Right lobe of liver (tissue), 6 donors: ENCODE data around the gene ZNF607. TPM values are rescaled to one million over a fixed set of nuclear protein-coding genes. Genes with fewer than 3 reads are reported as not detected.

ENCODE experiments used
- ATAC-seq, 4 donors: fragments of 200-7000 bp; cut with Tn5 transposase; one replicate each; pipeline ENCODE4 v1.9.1; 2020; ENCODE audit warnings: mild to moderate bottlenecking in 4 of 4, moderate library complexity in 4 of 4
- DNase-seq, 3 donors: peaks; one replicate each; pipeline ENCODE4 v3.0.0-alpha.2; 2020
- H3K27ac ChIP-seq, 3 donors: fragments of 200-600 bp; one replicate each; pipeline ENCODE4 v1.8.0; 2022
- H3K27me3 ChIP-seq, 2 donors: fragments of 200-600 bp; one replicate each; pipeline ENCODE4 v1.8.0; 2022
- H3K36me3 ChIP-seq, 4 donors: fragments of 200-600 bp; sonication (generic) in 1 of 4; one replicate each; pipeline versions ENCODE4 v1.5.1 to v1.8.0; 2017 to 2022; ENCODE audit warnings: control low read depth in 1 of 4
- H3K4me1 ChIP-seq, 4 donors: fragments of 200-600 bp; sonication (generic) in 1 of 4; one replicate each; pipeline versions ENCODE4 v1.5.1 to v1.8.0; 2017 to 2022; ENCODE audit warnings: control low read depth in 1 of 4
- H3K4me3 ChIP-seq, 3 donors: fragments of 200-600 bp; one replicate each; pipeline ENCODE4 v1.8.0; 2022
- H3K9me3 ChIP-seq, 4 donors: fragments of 200-600 bp; sonication (generic) in 1 of 4; one replicate each; pipeline versions ENCODE4 v1.5.1 to v1.8.0; 2017 to 2022; ENCODE audit warnings: control low read depth in 1 of 4
- POLR2A ChIP-seq: fragments of 450-650 bp; IDR thresholded peaks from one replicate; pipeline ENCODE4 v1.6.1; 2017; ENCODE audit warnings: antibody characterized with exemption, mild to moderate bottlenecking
- WGBS: methylation state at CpG from one replicate; pipeline ENCODE4 v1.1.6; 2018; ENCODE audit warnings: low coverage, low lambda C conversion rate; ENCODE audit not compliant: insufficient coverage; ENCODE audit errors: missing lambda C conversion rate; 5-methylcytosine and 5-hydroxymethylcytosine counted together
- intact Hi-C, 2 donors: fragments of 100-400 bp; cut with DNase I; formaldehyde crosslinking; loops; one replicate each; pipeline versions ENCODE4 v1.11.2 to v1.14.1; 2022
- total RNA-seq, 6 experiments: library from RNA; depleted of rRNA in 2 of 6; stranded (reverse); fragments of >200 nt in 2 of 6; fragmentation: NEBNext Ultra II Directional in 3 of 6; extraction: Animal tissue kit (Norgen Biotek cat#: 25700) in 3 of 6; gene quantifications; one replicate each; pipeline versions ENCODE4 v1.1.0 to v1.2.4, GENCODE V29; 2016 to 2023
- TF ChIP-seq, protein P1 (sequence below), 4 donors: fragments of 200-600 bp in 3 of 4; fragments of 450-650 bp in 1 of 4; IDR thresholded peaks; one replicate each; pipeline versions ENCODE4 v1.5.1 to v1.8.0; 2016 to 2022; ENCODE audit warnings: antibody characterized with exemption in 4 of 4, mild to moderate bottlenecking in 2 of 4
- donor health status: DM: no; HTN: yes; CAD: no.
- donor health status: DM: no; HTN: no; CAD: no.
- donor health status: DM: no; HTN: no; CAD: no.
- donor health status: DM: no; HTN: yes; CAD: no.
- donor health status: DM: no; HTN: yes; CAD: no.

The ZNF607 gene
- total RNA-seq, 6 experiments from 2014 or later = 0.37 to 1.9 (median 0.79) TPM

- peaks cover 0 to 16% (median 0%) of the 10 kb centered on the region in 4 donors for H3K36me3 ChIP-seq
- no peaks in the 10 kb centered on the region for H3K27me3 ChIP-seq
- no peak for TF ChIP-seq POLR2A
- TF ChIP-seq, protein P1, sequence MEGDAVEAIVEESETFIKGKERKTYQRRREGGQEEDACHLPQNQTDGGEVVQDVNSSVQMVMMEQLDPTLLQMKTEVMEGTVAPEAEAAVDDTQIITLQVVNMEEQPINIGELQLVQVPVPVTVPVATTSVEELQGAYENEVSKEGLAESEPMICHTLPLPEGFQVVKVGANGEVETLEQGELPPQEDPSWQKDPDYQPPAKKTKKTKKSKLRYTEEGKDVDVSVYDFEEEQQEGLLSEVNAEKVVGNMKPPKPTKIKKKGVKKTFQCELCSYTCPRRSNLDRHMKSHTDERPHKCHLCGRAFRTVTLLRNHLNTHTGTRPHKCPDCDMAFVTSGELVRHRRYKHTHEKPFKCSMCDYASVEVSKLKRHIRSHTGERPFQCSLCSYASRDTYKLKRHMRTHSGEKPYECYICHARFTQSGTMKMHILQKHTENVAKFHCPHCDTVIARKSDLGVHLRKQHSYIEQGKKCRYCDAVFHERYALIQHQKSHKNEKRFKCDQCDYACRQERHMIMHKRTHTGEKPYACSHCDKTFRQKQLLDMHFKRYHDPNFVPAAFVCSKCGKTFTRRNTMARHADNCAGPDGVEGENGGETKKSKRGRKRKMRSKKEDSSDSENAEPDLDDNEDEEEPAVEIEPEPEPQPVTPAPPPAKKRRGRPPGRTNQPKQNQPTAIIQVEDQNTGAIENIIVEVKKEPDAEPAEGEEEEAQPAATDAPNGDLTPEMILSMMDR (IDR thresholded peaks at IDR 0.05) = no peak
- H3K4me3 ChIP-seq = no peak overlapping the region
- WGBS = 92% methylated on average over 5 of the region's 6 CpGs
- H3K4me1 ChIP-seq = no peaks in the 10 kb centered on the region
- H3K9me3 ChIP-seq = peaks cover 0 to 27% (median 0%) of the 10 kb centered on the region in 4 donors
- DNase-seq (no peak), ATAC-seq (no peak)
- intact Hi-C loops = no loop called here
- H3K27ac ChIP-seq = no peak overlapping the region
These were observed 21.3 kb downstream of the ZNF607 start for GRCh38 chr19:37698216-37698615.

DNA sequence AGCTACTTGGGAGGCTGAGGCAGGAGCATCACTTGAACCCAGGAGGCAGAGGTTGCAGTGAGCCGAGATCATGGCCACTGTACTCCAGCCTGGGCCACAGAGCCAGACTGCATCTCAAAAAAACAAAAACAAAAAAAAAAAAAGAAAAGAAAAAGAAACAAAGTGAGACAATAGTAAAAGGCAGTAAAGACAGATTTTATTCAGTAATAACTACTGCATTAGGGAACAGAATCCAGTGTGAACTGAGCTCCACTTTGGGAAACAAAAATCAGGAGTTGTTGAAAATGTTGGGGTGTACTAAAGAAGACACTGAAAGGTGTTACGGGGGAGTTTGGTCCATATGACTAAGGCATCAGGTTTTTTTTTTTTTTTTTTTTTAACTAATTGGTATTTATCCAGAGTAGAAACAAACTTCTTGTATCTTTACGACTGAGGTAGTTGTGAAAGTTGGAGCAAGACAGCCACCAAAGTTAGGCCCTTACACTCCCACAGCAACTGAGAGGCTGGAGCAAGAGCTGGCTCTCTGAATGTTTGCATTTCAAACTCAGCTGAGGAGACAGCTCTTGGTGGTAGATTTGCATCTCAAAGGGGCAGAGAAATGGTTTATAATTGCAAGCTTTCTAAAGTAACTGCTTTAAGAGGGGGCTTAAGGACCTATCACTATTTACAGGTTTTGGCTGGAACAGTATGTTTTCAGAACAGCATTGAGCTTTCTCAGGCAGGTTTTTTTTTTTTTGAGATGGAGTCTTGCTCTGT lies 24.2 kb downstream of the ZNF607 start:
- Histone ChIP-seq H3K4me3 (no peak overlapping the region), H3K27ac (no peak overlapping the region), H3K4me1 (no peaks in the 10 kb centered on the region), H3K9me3 (peaks cover 0 to 26% (median 0%) of the 10 kb centered on the region in 4 donors), H3K27me3 (no peaks in the 10 kb centered on the region), H3K36me3 (peaks cover 0 to 14% (median 0%) of the 10 kb centered on the region in 4 donors)
- WGBS = 79% methylated on average over 3 of the region's 3 CpGs
- DNase-seq (no peak), ATAC-seq (no peak)
- intact Hi-C loops = no loop called here
- TF ChIP-seq POLR2A = no peak
- TF ChIP-seq, protein P1 (IDR thresholded peaks at IDR 0.05) = no peak

DNA sequence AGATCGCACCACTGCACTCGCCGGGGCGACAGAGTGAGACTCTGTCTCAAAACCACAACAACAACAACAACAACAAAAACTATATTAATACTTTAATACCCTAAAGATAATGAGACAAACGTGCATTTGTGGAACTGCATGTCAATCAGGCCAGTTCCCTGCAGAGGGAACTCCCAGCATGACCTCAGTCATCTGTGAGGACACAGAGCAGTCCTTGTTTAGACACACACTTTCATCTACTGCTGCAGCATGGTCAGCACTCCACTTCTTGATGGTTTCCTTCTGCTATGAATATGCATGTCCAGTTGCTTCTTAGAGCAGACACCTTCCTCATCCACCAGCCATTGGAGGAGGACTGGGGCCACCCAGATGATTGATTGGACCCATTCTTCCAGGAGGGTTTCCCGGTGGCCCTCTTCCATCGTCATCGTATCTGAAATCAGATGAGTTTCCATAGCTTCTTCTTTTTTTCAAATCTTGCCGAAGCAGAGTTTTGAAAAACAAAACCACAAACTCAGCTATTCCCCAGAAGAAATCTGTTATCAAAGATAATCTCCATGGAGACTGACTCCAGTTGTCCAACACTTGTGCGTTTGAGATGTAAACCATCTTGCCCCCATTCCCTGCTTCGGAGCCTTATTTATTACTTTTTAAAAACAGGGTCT lies 26.5 kb downstream of the ZNF607 start:
- H3K36me3 ChIP-seq = no peaks in the 10 kb centered on the region
- no peaks in the 10 kb centered on the region for H3K27me3 ChIP-seq
- 45% methylated on average over 7 of the region's 11 CpGs for WGBS
- TF ChIP-seq, protein P1 (IDR thresholded peaks at IDR 0.05) = no peak
- no peak for TF ChIP-seq POLR2A
- intact Hi-C loops = no loop called here
- H3K4me1 ChIP-seq = no peaks in the 10 kb centered on the region
- ATAC-seq = no peak
- H3K27ac ChIP-seq = no peak overlapping the region
- peaks cover 0 to 8% (median 0%) of the 10 kb centered on the region in 4 donors for H3K9me3 ChIP-seq
- no peak for DNase-seq
- H3K4me3 ChIP-seq = no peak overlapping the region

GRCh38 chr19:37691881-37692504 lies 27.6 kb downstream of the ZNF607 start:
- H3K4me3 ChIP-seq = peak overlapping the region; percentile 32 to 47 (median 44)
- H3K4me1 ChIP-seq = no peaks in the 10 kb centered on the region
- no peak for TF ChIP-seq POLR2A
- TF ChIP-seq, protein P1 (IDR thresholded peaks at IDR 0.05) = no peak
- DNase-seq (peak; percentile 62 to 80 (median 75)), ATAC-seq (peak; percentile 85 to 96 (median 92))
- H3K27me3 ChIP-seq = no peaks in the 10 kb centered on the region
- intact Hi-C loops = no loop called here
- H3K27ac ChIP-seq = peak overlapping the region in 2 of 3 donors; percentile 43 to 70
- WGBS = 2% methylated on average over 9 of the region's 48 CpGs
- peaks cover 0 to 4% (median 0%) of the 10 kb centered on the region in 4 donors for H3K9me3 ChIP-seq
- H3K36me3 ChIP-seq = no peaks in the 10 kb centered on the region
